HL-60 (cell line): ENCODE results near the gene NUCB1.
"Not testable (repeated sequence)": the region's sequence is repeated elsewhere in the genome, so short reads cannot be mapped to it uniquely, and the experiment has no call there.

Source experiments
- DNase-seq, 2 experiments: peaks; one replicate each; pipeline ENCODE4 v3.0.0-alpha.2; 2010 to 2020; ENCODE audit warnings: low read depth in 1 of 2, low spot score in 1 of 2
- H3K27ac ChIP-seq: fragments of 250-450 bp; sonication (Bioruptor Pico); replicated peaks from 2 replicates; pipeline ENCODE4 v1.5.1; 2020; ENCODE audit warnings: mild to moderate bottlenecking, moderate library complexity
- H3K27me3 ChIP-seq: fragments of 250-450 bp; sonication (Bioruptor Pico); 2 replicates; pipeline ENCODE4 v1.5.1; 2021; ENCODE audit warnings: mild to moderate bottlenecking, moderate library complexity; ENCODE audit not compliant: insufficient read depth, poor library complexity, severe bottlenecking
- H3K4me3 ChIP-seq: replicated peaks from 2 replicates; pipeline ENCODE4 v1.5.1; 2011; ENCODE audit warnings: mild to moderate bottlenecking, control low read depth, low read length; ENCODE audit not compliant: insufficient read depth
- CTCF ChIP-seq: IDR thresholded peaks from one replicate; pipeline ENCODE4 v1.5.1; 2011; ENCODE audit warnings: low read length, control low read depth, inconsistent platforms; ENCODE audit not compliant: insufficient read depth
- GABPA ChIP-seq: IDR thresholded peaks from 2 replicates; pipeline ENCODE4 v1.6.1; 2012; ENCODE audit warnings: low read depth
- POLR2AphosphoS5 ChIP-seq: IDR thresholded peaks from 2 replicates; pipeline ENCODE4 v1.6.1; 2012; ENCODE audit warnings: low read depth
- REST ChIP-seq: IDR thresholded peaks from 2 replicates; pipeline ENCODE4 v1.6.1; 2012; ENCODE audit warnings: low read depth; ENCODE audit not compliant: insufficient replicate concordance
- SPI1 ChIP-seq: IDR thresholded peaks from 2 replicates; pipeline ENCODE4 v1.6.1; 2012; ENCODE audit warnings: low read depth, mild to moderate bottlenecking, borderline replicate concordance

Gene NUCB1

GRCh38 chr19:48872884-48873475 is 27.1 kb upstream of the NUCB1 start:
- no peak for TF ChIP-seq CTCF
- no peak for TF ChIP-seq REST
- TF ChIP-seq GABPA, result no peak
- no peak; the same call in 1 of the 2 replicates for TF ChIP-seq POLR2AphosphoS5
- no peak for TF ChIP-seq SPI1
- H3K4me3 ChIP-seq, result peak overlapping the region; percentile 84

GRCh38 chr19:48873476-48874302 is 26.4 kb upstream of the NUCB1 start:
- Histone ChIP-seq H3K27me3 (no peaks in the 10 kb centered on the region), H3K4me3 (peak overlapping the region; percentile 84), H3K27ac (peak overlapping the region; percentile 98)
- TF ChIP-seq SPI1 (no peak), GABPA (no peak)
- DNase-seq, result no peak

More at GRCh38 chr19:48872884-48873475, 27.1 kb upstream of the NUCB1 start:
- Histone ChIP-seq H3K27me3 (no peaks in the 10 kb centered on the region), H3K27ac (peak overlapping the region; percentile 98)
- DNase-seq, result peak; percentile 82

- H3K4me3 ChIP-seq, result peak overlapping the region; percentile 84
- TF ChIP-seq POLR2AphosphoS5 (no peak), GABPA (no peak), REST (no peak), CTCF (no peak), SPI1 (0 out of 2 replicates have a peak, but pooled peaks have one; percentile 9)
- peak overlapping the region; percentile 98 for H3K27ac ChIP-seq
- no peaks in the 10 kb centered on the region for H3K27me3 ChIP-seq
- peak; percentile 30 to 88 for DNase-seq
Observed at GRCh38 chr19:48874303-48875135, 25.6 kb upstream of the NUCB1 start.

GRCh38 chr19:48876043-48876981 is 23.8 kb upstream of the NUCB1 start:
- not testable (repeated sequence) for DNase-seq, H3K27me3 ChIP-seq
- Histone ChIP-seq H3K4me3 (peak overlapping the region; percentile 84), H3K27ac (peak overlapping the region; percentile 98)
